GM21717 (cell line): ENCODE results near the gene PLK5.
"Not testable (repeated sequence)": the region's sequence is repeated elsewhere in the genome, so short reads cannot be mapped to it uniquely, and the experiment has no call there.

Experiments
- ATAC-seq: cut with Tn5 transposase; IDR thresholded peaks from one replicate; pipeline ENCODE4 v1.9.1; 2021; ENCODE audit warnings: mild to moderate bottlenecking, moderate library complexity; ENCODE audit not compliant: unreplicated experiment

The PLK5 gene

GRCh38 chr19:1491114-1491848 lies 32.6 kb upstream of the PLK5 start, which contains the start of gene REEP6:
REEP6 (plus strand) TSS chr19:1491181; CDS start chr19:1491270, 89 bp downstream.
- no peak for ATAC-seq

- no peak for ATAC-seq
Measured at GRCh38 chr19:1491849-1492170, 32.1 kb upstream of the PLK5 start.

GRCh38 chr19:1492474-1493006 lies 31.3 kb upstream of the PLK5 start:
- ATAC-seq, result no peak

- no peak for ATAC-seq
Measured at GRCh38 chr19:1494115-1494815, 29.6 kb upstream of the PLK5 start.

- no peak for ATAC-seq
Measured at GRCh38 chr19:1495051-1495798, 28.7 kb upstream of the PLK5 start.

- ATAC-seq, result no peak
Measured at GRCh38 chr19:1495799-1496713, 27.8 kb upstream of the PLK5 start.

- no peak for ATAC-seq
Measured at GRCh38 chr19:1496714-1497577, 26.9 kb upstream of the PLK5 start.

GRCh38 chr19:1497578-1498235 lies 26.2 kb upstream of the PLK5 start:
- ATAC-seq, result no peak

GRCh38 chr19:1499231-1499630 lies 24.6 kb upstream of the PLK5 start:
- ATAC-seq, result not testable (repeated sequence)

- ATAC-seq, result no peak
Measured at GRCh38 chr19:1501200-1501595, 22.7 kb upstream of the PLK5 start.

GRCh38 chr19:1502433-1503088 lies 21.3 kb upstream of the PLK5 start:
- ATAC-seq, result no peak

- ATAC-seq, result no peak
Measured at GRCh38 chr19:1503089-1503924, 20.6 kb upstream of the PLK5 start.

GRCh38 chr19:1503925-1504773 lies 19.7 kb upstream of the PLK5 start:
- ATAC-seq, result no peak

- no peak for ATAC-seq
Measured at GRCh38 chr19:1505012-1505411, 18.9 kb upstream of the PLK5 start.

- ATAC-seq, result no peak
Measured at GRCh38 chr19:1505991-1506881, 17.6 kb upstream of the PLK5 start.

- ATAC-seq, result no peak
Measured at GRCh38 chr19:1507192-1507660, 16.7 kb upstream of the PLK5 start.
